ENCODE data around the gene NKX1-1.

NKX1-1 gene

DNA sequence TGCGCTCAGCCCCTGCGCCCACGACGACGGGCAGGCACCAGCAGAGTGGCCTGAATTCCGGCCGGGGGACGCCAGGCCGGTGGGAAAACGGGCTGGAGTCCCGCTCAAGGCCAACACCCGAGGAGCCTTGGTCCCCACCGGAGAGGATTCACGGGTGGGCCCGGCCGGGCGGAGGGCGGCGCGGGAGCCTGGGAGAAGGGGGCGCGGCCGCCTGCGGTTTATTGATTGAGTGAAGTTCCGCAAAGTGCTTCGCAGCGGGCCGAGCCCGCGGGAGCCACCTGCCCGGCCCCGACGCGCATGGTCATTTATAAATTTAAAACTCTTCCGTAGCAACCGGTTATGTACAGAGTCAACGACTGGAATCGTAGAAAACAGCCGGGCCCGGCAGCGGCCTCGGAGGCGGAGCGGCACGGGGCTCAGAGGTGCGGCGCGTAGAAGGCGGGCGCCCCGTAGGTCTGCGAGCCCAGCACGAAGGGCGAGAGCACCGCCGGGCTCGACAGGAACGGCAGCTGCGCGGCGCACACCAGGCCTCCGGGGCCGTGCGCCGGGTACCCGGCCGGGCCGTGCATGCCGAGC lies 3.6 kb downstream of the NKX1-1 start:
- peak in 2 of 3 donors; percentile 32 to 39 for DNase-seq
- 4% methylated on average over 66 of the region's 69 CpGs for WGBS (ENCODE audit: insufficient coverage)
- Histone ChIP-seq H3K4me1 (ENCODE audit: control extremely low read depth in 1 of 4, control insufficient read depth in 4 of 4, insufficient read depth in 4 of 4, low read length in 3 of 4) (peaks cover 0 to 32% (median 9%) of the 10 kb centered on the region in 4 experiments), H3K27ac (ENCODE audit: insufficient read depth in 1 of 2, low read depth in 1 of 2, low read length in 2 of 2, poor library complexity in 1 of 2, severe bottlenecking in 2 of 2) (no peak overlapping the region), H3K4me3 (ENCODE audit: control insufficient read depth in 1 of 7, extremely low read depth in 1 of 7, insufficient read depth in 4 of 7, low read depth in 2 of 7, low read length in 6 of 7) (no peak overlapping the region), H3K27me3 (replicated peaks in 2 of 5; ENCODE audit: control insufficient read depth in 4 of 5, insufficient read depth in 5 of 5, low read length in 4 of 5) (peaks cover 0 to 83% (median 24%) of the 10 kb centered on the region in 5 experiments), H3K9me3 (ENCODE audit: control extremely low read depth in 1 of 5, control insufficient read depth in 4 of 5, insufficient read depth in 2 of 5, low read depth in 1 of 5, low read length in 4 of 5) (peaks cover 0 to 19% (median 10%) of the 10 kb centered on the region in 5 experiments), H3K36me3 (ENCODE audit: control insufficient read depth in 4 of 4, insufficient read depth in 4 of 4, low read length in 3 of 4) (no peaks in the 10 kb centered on the region)
- POLR2A ChIA-PET = no interaction called here
- CTCF ChIA-PET = no interaction called here

- H3K4me1 ChIP-seq (ENCODE audit: control extremely low read depth in 1 of 4, control insufficient read depth in 4 of 4, insufficient read depth in 4 of 4, low read length in 3 of 4) = peaks cover 0 to 32% (median 9%) of the 10 kb centered on the region in 4 experiments
- WGBS (ENCODE audit: insufficient coverage) = 14% methylated on average over 21 of the region's 24 CpGs
- H3K4me3 ChIP-seq (ENCODE audit: control insufficient read depth in 1 of 7, extremely low read depth in 1 of 7, insufficient read depth in 4 of 7, low read depth in 2 of 7, low read length in 6 of 7) = no peak overlapping the region
- H3K27me3 ChIP-seq (replicated peaks in 2 of 5; ENCODE audit: control insufficient read depth in 4 of 5, insufficient read depth in 5 of 5, low read length in 4 of 5) = peaks cover 0 to 78% (median 19%) of the 10 kb centered on the region in 5 experiments
- peaks cover 0 to 24% (median 15%) of the 10 kb centered on the region in 5 experiments for H3K9me3 ChIP-seq (ENCODE audit: control extremely low read depth in 1 of 5, control insufficient read depth in 4 of 5, insufficient read depth in 2 of 5, low read depth in 1 of 5, low read length in 4 of 5)
- ChIA-PET CTCF (interaction anchor here (1.6 kb wide), 1 partner anchor 13 kb away, joined by 3 read pairs; no protein-coding TSS in a partner anchor), POLR2A (no interaction called here)
- DNase-seq = no peak
- no peaks in the 10 kb centered on the region for H3K36me3 ChIP-seq (ENCODE audit: control insufficient read depth in 4 of 4, insufficient read depth in 4 of 4, low read length in 3 of 4)
- H3K27ac ChIP-seq (ENCODE audit: insufficient read depth in 1 of 2, low read depth in 1 of 2, low read length in 2 of 2, poor library complexity in 1 of 2, severe bottlenecking in 2 of 2) = no peak overlapping the region
Measured at GRCh38 chr4:1402021-1402515, 4.2 kb downstream of the NKX1-1 start.

DNA sequence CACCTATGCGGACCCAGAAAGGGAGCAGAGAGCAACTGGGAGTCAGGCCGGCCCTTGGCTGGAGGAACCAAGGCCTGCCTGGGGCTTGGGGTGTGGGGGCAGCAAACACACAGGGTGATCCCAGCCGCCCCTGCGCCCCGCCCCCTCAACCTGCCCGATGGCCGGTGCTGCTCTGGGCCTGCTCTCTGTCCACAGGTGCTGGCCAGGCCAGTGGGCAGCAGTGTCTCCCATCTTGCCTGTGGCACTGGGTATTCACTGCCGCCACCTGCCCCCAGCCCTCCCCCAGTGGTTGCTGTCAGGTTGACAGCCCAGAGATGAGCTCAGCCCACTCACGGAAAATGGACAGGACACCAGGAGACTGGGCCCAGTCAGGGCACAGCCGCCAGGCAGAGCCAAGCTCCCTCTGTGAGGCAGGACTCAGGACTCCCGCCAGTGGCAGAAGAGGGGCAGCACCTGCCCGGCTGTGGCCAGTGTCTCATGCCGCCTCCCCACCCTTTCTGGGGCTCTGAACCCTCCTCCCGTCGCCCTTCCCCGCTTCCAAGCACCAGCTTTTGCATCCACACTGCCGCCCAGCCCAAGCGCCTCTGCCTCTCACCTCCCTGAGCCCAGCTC lies 4.7 kb downstream of the NKX1-1 start:
- H3K9me3 ChIP-seq (ENCODE audit: control extremely low read depth in 1 of 5, control insufficient read depth in 4 of 5, insufficient read depth in 2 of 5, low read depth in 1 of 5, low read length in 4 of 5) = peaks cover 0 to 30% (median 20%) of the 10 kb centered on the region in 5 experiments
- H3K27ac ChIP-seq (ENCODE audit: insufficient read depth in 1 of 2, low read depth in 1 of 2, low read length in 2 of 2, poor library complexity in 1 of 2, severe bottlenecking in 2 of 2) = no peak overlapping the region
- ChIA-PET CTCF (interaction anchor here (1.6 kb wide), 1 partner anchor 12 kb away, joined by 3 read pairs; no protein-coding TSS in a partner anchor), POLR2A (no interaction called here)
- WGBS (ENCODE audit: insufficient coverage) = 36% methylated on average over 17 of the region's 18 CpGs
- peaks cover 0 to 72% (median 19%) of the 10 kb centered on the region in 5 experiments for H3K27me3 ChIP-seq (replicated peaks in 2 of 5; ENCODE audit: control insufficient read depth in 4 of 5, insufficient read depth in 5 of 5, low read length in 4 of 5)
- peaks cover 0 to 28% (median 9%) of the 10 kb centered on the region in 4 experiments for H3K4me1 ChIP-seq (ENCODE audit: control extremely low read depth in 1 of 4, control insufficient read depth in 4 of 4, insufficient read depth in 4 of 4, low read length in 3 of 4)
- H3K4me3 ChIP-seq (ENCODE audit: control insufficient read depth in 1 of 7, extremely low read depth in 1 of 7, insufficient read depth in 4 of 7, low read depth in 2 of 7, low read length in 6 of 7) = no peak overlapping the region
- DNase-seq = no peak
- H3K36me3 ChIP-seq (ENCODE audit: control insufficient read depth in 4 of 4, insufficient read depth in 4 of 4, low read length in 3 of 4) = no peaks in the 10 kb centered on the region

GRCh38 chr4:1400831-1401408 lies 5.3 kb downstream of the NKX1-1 start:
- Histone ChIP-seq H3K4me1 (ENCODE audit: control extremely low read depth in 1 of 4, control insufficient read depth in 4 of 4, insufficient read depth in 4 of 4, low read length in 3 of 4) (peaks cover 0 to 23% (median 8%) of the 10 kb centered on the region in 4 experiments), H3K4me3 (ENCODE audit: control insufficient read depth in 1 of 7, extremely low read depth in 1 of 7, insufficient read depth in 4 of 7, low read depth in 2 of 7, low read length in 6 of 7) (no peak overlapping the region), H3K27me3 (replicated peaks in 2 of 5; ENCODE audit: control insufficient read depth in 4 of 5, insufficient read depth in 5 of 5, low read length in 4 of 5) (peaks cover 0 to 66% (median 18%) of the 10 kb centered on the region in 5 experiments), H3K27ac (ENCODE audit: insufficient read depth in 1 of 2, low read depth in 1 of 2, low read length in 2 of 2, poor library complexity in 1 of 2, severe bottlenecking in 2 of 2) (no peak overlapping the region), H3K9me3 (ENCODE audit: control extremely low read depth in 1 of 5, control insufficient read depth in 4 of 5, insufficient read depth in 2 of 5, low read depth in 1 of 5, low read length in 4 of 5) (peaks cover 0 to 36% (median 26%) of the 10 kb centered on the region in 5 experiments), H3K36me3 (ENCODE audit: control insufficient read depth in 4 of 4, insufficient read depth in 4 of 4, low read length in 3 of 4) (no peaks in the 10 kb centered on the region)
- no peak for DNase-seq
- CTCF ChIA-PET = interaction anchor here (1.6 kb wide), 1 partner anchor 12 kb away, joined by 3 read pairs; no protein-coding TSS in a partner anchor
- WGBS (ENCODE audit: insufficient coverage) = 72% methylated on average over 6 of the region's 14 CpGs
- POLR2A ChIA-PET = no interaction called here

DNA sequence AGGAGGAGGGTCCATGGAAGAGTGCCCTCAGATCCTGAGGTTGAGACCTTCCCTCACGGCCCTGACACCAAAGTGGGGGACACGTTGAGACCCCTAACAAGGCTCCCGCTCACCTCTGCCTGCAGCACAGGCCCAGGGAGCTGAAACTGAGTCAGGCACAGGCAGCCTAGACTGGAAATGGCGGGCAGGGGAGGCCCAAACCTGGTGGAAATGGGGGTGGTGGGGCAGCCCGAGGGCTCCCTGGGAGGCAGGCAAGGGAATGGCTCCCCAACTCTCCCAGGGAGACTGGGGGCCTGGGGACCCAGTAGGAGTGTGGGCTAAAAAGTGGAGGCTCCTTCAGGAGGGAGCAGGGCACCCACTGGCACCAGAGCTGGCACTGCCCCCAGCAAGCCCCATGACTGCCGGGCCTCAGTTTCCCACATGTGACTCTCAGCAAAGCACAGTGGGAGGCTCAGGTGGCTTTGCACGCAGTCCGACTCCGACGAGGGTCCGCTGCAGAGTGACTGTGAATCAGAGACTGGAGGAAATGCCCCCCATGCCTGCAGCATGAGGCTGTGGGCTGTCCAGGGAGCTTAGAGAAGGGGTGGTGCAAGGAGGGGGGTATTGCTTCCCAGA lies 5.9 kb downstream of the NKX1-1 start:
- no peak for DNase-seq

DNA sequence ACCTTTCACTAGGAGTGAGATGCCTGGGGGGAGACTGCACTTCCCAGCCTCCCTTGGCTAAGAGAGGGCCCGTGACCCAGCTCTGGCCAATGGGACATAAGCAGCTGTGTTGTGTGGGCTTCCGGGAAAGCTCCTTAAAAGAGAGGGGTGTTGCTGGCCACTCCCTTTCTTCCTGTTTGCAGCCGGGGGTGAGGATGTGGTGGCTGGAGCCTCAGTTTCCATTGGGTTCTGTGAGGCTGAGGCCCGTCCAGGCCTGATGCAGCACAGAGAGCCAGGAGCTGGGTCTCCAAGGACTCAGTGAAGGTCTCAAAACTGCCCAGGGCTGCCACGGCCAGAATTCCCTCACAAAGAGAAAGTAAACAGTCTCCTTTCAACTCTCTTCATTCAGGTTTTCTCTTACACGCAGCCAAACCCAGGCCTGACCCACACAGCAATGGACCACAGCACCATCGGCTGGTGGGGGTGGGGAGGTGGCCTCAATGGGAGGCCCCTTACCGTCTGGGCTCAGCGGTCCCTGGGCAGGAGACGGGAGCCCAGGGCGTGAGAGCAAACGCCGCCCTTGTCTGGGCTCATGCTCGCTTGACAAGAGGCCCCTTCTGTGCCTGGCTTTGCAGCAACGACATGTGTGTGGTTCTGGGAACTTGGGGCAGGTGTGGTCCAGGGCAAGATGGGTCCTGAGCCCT lies 6.6 kb downstream of the NKX1-1 start:
- CTCF ChIA-PET = no interaction called here
- H3K27me3 ChIP-seq (replicated peaks in 2 of 5; ENCODE audit: control insufficient read depth in 4 of 5, insufficient read depth in 5 of 5, low read length in 4 of 5) = peaks cover 0 to 54% (median 15%) of the 10 kb centered on the region in 5 experiments
- no peak overlapping the region for H3K4me3 ChIP-seq (ENCODE audit: control insufficient read depth in 1 of 7, extremely low read depth in 1 of 7, insufficient read depth in 4 of 7, low read depth in 2 of 7, low read length in 6 of 7)
- H3K27ac ChIP-seq (ENCODE audit: insufficient read depth in 1 of 2, low read depth in 1 of 2, low read length in 2 of 2, poor library complexity in 1 of 2, severe bottlenecking in 2 of 2) = no peak overlapping the region
- DNase-seq = no peak
- H3K9me3 ChIP-seq (ENCODE audit: control extremely low read depth in 1 of 5, control insufficient read depth in 4 of 5, insufficient read depth in 2 of 5, low read depth in 1 of 5, low read length in 4 of 5) = peaks cover 0 to 37% (median 29%) of the 10 kb centered on the region in 5 experiments
- H3K36me3 ChIP-seq (ENCODE audit: control insufficient read depth in 4 of 4, insufficient read depth in 4 of 4, low read length in 3 of 4) = peaks cover 0 to under 1% (median 0%) of the 10 kb centered on the region in 4 experiments
- POLR2A ChIA-PET = no interaction called here
- H3K4me1 ChIP-seq (ENCODE audit: control extremely low read depth in 1 of 4, control insufficient read depth in 4 of 4, insufficient read depth in 4 of 4, low read length in 3 of 4) = peaks cover 0 to 20% (median 7%) of the 10 kb centered on the region in 4 experiments
- WGBS (ENCODE audit: insufficient coverage) = 91% methylated on average over 9 of the region's 15 CpGs

More for the DNA sequence above, 5.9 kb downstream of the NKX1-1 start:
- POLR2A ChIA-PET = no interaction called here
- Histone ChIP-seq H3K4me3 (ENCODE audit: control insufficient read depth in 1 of 7, extremely low read depth in 1 of 7, insufficient read depth in 4 of 7, low read depth in 2 of 7, low read length in 6 of 7) (no peak overlapping the region), H3K27me3 (replicated peaks in 2 of 5; ENCODE audit: control insufficient read depth in 4 of 5, insufficient read depth in 5 of 5, low read length in 4 of 5) (peaks cover 0 to 60% (median 18%) of the 10 kb centered on the region in 5 experiments), H3K27ac (ENCODE audit: insufficient read depth in 1 of 2, low read depth in 1 of 2, low read length in 2 of 2, poor library complexity in 1 of 2, severe bottlenecking in 2 of 2) (no peak overlapping the region), H3K9me3 (ENCODE audit: control extremely low read depth in 1 of 5, control insufficient read depth in 4 of 5, insufficient read depth in 2 of 5, low read depth in 1 of 5, low read length in 4 of 5) (peaks cover 0 to 37% (median 27%) of the 10 kb centered on the region in 5 experiments), H3K4me1 (ENCODE audit: control extremely low read depth in 1 of 4, control insufficient read depth in 4 of 4, insufficient read depth in 4 of 4, low read length in 3 of 4) (peaks cover 0 to 23% (median 8%) of the 10 kb centered on the region in 4 experiments), H3K36me3 (ENCODE audit: control insufficient read depth in 4 of 4, insufficient read depth in 4 of 4, low read length in 3 of 4) (no peaks in the 10 kb centered on the region)
- WGBS (ENCODE audit: insufficient coverage) = 90% methylated on average over 10 of the region's 11 CpGs
- CTCF ChIA-PET = interaction anchor here (1.6 kb wide), 1 partner anchor 11 kb away, joined by 3 read pairs; no protein-coding TSS in a partner anchor

Measured in common myeloid progenitor, CD34-positive (primary cell).